Measurements from ENCODE around the gene DNMT3A.
A peak's percentile ranks its signal among the peaks of the same experiment; 100 is the strongest.

Gene DNMT3A

GRCh38 chr2:25324251-25324650 lies 17.5 kb downstream of the DNMT3A start:
- DNase-seq = no peak

DNA sequence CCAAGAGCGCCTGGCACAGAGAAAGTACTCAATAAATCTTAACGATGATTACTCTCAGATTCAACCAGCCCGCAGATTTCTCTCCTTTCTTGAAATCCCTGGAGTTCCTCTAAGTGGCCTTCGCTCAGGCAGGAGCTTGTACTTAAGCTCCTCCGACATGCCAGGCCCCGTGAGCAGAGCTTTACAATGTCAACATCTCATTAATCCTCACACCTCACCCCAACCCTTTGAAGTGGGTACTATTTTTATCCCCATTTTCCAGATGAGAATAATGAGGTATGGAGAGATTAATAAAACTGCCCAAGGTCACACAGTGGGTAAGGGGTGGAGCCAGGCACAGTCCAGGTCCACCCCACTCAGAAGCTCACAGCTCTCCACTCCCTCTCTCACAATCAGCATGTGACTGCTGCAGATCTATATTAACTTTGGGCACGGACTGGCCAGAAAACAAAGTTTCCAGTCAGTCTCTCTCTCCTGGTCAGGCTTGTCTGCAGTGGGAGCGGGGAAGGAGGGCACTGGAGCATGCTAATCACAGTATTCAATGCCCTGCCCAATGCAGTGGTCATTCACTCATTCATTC lies 18.0 kb downstream of the DNMT3A start:
- DNase-seq = no peak

- DNase-seq = peak; percentile 46
Measured at GRCh38 chr2:25323042-25323514, 18.6 kb downstream of the DNMT3A start.

GRCh38 chr2:25322312-25322711 lies 19.4 kb downstream of the DNMT3A start:
- DNase-seq = no peak

GRCh38 chr2:25320077-25320476 lies 21.6 kb downstream of the DNMT3A start:
- no peak for DNase-seq

DNA sequence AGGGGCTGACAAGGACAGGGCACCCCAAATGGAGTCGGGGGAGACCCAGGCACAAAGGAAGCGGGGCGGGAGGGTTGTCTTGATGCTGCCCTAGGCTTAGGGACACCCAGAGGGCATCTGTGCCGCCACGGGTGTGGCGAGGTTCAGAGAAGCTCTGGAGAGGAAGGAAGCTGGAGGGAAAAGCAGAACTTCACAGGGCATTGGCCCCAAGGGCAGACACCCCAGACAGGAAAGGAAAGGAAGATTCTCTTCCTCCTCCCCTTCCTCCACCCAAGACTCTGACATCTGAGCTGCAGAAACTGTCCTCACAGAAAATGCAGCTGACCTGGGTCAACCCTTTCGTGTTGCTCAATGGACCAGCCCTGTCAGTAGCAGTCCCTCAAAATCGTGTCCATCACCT lies 25.6 kb downstream of the DNMT3A start:
- DNase-seq = no peak

GRCh38 chr2:25315316-25315680 lies 26.4 kb downstream of the DNMT3A start:
- DNase-seq = no peak

DNA sequence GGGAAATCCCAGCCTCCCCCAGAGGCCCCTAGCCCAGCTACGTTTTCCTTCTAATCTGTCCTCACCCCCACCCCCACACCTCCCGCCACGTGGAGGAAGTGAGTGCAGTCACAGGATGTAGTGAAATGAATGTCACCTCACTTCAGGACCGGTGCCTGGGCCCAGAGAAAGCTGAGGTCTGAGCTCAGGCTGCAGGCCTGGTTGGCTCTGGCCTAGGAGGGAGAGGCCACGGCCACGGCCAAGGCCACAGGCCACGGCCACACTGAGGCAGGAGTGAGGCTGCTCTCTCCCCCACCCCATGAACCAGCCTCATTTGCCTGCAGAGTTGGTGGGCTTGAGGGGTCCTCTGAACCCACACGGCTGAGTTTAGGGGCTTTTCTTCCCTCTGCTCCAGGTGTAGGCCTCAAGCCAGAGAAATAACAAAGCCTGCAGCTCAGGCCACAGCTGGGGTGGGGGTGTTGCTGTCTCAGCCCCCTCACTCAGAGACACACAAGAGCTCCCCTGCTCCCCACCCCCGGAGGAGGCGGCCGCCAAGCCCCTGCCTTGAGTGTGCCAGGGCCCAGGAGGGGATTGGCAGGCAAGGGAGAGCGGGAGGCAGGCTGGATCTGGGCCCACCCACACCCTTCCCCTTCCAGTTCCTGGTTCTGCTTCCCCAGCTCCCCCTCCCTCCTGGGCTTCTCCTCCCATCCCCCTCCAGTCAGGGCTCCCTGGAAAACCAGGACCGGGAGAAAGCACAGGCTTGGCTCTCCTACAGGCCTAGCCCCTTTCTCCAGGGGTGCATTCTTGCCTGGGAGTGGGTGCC lies 27.0 kb downstream of the DNMT3A start:
- peak; percentile 22 for DNase-seq

GRCh38 chr2:25313711-25314513 lies 27.8 kb downstream of the DNMT3A start:
- DNase-seq = no peak

- DNase-seq = no peak
Measured at GRCh38 chr2:25312958-25313710, 28.6 kb downstream of the DNMT3A start.

DNA sequence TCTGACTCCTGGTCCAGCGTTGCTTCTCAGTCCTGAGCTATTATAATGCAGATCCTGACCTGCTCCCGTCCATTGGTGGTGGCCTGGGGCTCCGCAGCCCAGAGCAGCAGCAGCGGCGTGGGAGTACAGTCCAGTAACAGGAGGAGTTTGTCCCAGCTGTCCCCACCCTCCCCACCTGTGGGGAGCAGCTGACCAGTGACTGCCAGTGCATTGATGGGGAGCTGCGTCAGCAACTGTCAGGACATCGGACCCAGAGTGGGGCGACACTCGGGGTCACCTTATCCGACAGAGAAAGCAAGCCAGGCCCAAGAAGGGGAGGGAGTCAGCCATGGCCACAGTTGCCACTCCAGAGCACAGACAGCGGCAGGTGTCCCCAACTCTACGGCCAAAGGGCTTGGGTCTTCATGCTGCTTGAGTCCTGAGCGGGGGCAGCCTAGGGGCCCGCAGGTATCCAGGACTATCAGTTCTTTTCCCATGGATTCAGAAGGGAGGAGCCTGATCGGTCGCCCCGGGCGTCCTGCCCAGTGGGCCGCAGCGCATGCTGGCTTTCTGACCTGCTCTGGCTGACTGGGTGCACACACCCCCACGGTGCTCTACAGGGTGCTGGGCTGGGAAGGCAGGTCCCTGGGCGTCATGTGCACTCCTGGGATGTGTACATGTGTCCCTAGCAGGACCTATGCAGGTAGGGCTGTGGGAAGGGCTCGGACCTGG lies 29.7 kb downstream of the DNMT3A start:
- DNase-seq = no peak

GRCh38 chr2:25310965-25311864 lies 30.5 kb downstream of the DNMT3A start:
- no peak for DNase-seq

- DNase-seq = no peak
Measured at GRCh38 chr2:25310709-25310964, 31.1 kb downstream of the DNMT3A start.

- peak; percentile 43 for DNase-seq
Measured at GRCh38 chr2:25309402-25309801, 32.3 kb downstream of the DNMT3A start.

DNA sequence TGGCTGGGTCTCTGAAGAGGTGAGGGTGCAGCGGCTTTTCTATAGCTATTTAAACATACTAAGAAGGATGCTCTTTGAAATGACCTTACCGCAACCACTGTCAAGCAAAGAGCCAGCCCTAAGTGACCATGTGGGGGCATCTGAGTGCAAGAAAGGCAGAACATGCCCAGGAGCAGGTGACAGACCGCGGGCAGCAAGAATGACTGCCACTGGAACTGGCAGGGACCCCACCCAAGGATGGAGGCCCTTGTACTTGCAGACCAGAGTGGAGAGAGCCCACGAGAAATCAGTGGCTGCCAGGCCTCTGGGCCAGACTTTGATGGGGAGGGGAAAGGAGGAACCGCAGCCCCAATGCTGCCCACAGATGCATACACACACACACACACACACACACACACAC lies 33.1 kb downstream of the DNMT3A start:
- DNase-seq = no peak

GRCh38 chr2:25307949-25308557 lies 33.7 kb downstream of the DNMT3A start:
- no peak for DNase-seq

DNA sequence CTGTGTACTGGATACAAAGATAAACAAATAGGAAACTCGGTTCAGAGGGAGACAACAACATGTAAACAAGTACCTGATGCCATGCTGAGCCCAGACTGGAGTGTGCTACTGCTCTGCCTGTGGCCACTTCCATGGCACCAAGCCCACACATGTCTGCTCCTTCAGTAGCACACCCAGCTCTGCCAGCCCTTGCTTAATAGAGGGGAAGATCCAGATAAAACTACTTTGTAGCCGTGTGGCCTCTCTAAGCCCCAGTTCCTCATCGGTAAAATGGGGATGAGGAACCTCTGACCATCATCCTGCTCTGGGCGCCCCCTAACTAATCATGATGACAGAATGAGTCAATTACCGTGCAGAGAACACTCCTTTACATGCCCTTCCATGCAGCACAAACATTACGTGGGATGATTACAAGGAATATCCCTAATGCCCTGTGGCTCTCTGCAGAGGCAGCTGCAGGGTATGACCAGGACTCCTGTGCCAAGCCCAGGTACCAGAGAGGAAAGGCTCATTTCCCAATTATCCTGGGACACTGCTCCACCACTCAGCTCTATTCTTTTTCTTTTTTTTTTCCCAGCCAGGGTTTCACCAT lies 34.9 kb downstream of the DNMT3A start:
- no peak for DNase-seq

DNA sequence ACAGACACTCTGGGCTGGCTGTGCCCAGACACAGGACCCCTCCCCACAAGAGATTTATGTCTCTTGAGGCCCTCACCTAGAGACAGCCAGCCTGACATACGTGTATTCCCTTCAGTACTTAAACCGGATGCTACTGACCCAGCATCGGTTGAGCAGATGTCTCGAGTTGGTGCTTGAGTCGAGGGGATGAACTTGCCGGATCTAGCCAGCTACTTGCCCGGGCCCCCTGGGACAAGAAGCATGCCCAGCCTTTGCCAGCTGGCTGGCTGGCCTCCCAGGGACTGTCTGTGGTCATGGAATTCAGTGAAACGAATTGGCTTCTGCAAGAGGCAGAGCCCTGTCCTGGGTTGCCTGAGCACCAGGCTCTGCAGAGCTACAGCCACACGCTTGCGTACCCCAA lies 36.0 kb downstream of the DNMT3A start:
- DNase-seq = peak; percentile 68

DNA sequence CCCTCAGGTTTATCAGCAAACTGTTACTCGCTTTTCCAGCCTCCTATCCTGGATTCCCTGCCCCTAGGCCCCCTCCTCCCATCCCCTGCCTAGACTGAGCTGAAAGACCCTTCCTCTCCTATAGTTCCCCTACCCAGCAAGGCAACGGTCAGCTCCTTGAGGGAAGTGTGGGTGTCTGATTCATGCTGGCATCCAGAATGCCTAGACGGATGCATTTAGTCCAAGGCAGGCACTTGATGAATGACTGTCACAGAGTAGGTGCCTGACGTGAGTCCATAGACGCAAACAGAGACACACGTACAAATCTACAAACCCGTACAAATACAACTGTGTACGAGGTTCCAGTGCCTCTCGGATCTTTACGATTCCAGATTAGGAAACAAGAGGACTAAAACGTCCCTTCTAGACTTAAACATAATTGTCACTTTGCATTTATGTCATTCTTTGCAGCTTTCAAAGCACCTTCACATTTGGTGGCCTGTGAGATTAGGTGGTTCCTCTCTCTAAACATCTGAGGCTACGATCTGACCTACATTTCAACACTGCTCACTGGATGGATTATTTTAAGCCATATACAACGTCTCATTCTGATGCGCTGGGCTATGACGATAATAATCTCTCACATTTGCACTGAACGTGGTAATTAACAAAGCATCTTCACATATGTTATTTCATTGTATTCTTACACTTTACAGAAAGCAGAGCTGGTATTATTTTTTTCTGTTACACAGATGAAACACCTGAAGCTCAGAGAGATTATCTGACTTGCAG lies 36.7 kb downstream of the DNMT3A start:
- no peak for DNase-seq

GRCh38 chr2:25304321-25304720 lies 37.4 kb downstream of the DNMT3A start:
- DNase-seq = no peak

Data from fibroblast of skin of back (primary cell).